ENCODE measurements around the gene PDXK. TPM values are rescaled to one million over a fixed set of nuclear protein-coding genes. Genes with fewer than 3 reads are reported as not detected.

Gene PDXK
- total RNA-seq, 3 donors from 2014 or later = 113 to 179 (median 161) TPM

DNA sequence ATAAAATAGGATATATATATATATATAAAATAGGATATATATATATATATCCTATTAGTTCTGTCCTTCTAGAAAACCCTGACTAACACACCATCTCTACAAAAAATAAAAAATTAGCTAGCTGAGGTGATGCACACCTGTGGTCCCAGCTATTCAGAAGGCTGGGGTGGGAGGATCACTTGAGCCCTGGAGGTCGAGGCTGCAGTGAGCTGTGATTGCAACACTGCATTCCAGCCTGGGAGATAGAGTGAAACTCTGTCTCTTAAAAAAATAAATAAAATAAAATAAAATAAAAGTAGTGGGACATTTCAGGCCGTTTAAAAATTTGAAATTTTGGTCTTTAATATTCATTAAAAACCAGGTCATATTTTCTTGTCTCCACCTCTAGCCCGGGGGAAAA is 66.2 kb downstream of the PDXK start:
- Histone ChIP-seq H3K36me3 (ENCODE audit: low read depth) (no peaks in the 10 kb centered on the region), H3K4me3 (no peak overlapping the region), H3K4me1 (ENCODE audit: low read depth) (peaks cover 5% of the 10 kb centered on the region), H3K9me3 (no peaks in the 10 kb centered on the region)
- no peak for DNase-seq
- TF ChIP-seq, protein P1, sequence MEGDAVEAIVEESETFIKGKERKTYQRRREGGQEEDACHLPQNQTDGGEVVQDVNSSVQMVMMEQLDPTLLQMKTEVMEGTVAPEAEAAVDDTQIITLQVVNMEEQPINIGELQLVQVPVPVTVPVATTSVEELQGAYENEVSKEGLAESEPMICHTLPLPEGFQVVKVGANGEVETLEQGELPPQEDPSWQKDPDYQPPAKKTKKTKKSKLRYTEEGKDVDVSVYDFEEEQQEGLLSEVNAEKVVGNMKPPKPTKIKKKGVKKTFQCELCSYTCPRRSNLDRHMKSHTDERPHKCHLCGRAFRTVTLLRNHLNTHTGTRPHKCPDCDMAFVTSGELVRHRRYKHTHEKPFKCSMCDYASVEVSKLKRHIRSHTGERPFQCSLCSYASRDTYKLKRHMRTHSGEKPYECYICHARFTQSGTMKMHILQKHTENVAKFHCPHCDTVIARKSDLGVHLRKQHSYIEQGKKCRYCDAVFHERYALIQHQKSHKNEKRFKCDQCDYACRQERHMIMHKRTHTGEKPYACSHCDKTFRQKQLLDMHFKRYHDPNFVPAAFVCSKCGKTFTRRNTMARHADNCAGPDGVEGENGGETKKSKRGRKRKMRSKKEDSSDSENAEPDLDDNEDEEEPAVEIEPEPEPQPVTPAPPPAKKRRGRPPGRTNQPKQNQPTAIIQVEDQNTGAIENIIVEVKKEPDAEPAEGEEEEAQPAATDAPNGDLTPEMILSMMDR (IDR thresholded peaks at IDR 0.05) = no peak
- intact Hi-C loops (cut with DNase I, micrococcal nuclease) = no loop called here
- ATAC-seq = no peak

DNA sequence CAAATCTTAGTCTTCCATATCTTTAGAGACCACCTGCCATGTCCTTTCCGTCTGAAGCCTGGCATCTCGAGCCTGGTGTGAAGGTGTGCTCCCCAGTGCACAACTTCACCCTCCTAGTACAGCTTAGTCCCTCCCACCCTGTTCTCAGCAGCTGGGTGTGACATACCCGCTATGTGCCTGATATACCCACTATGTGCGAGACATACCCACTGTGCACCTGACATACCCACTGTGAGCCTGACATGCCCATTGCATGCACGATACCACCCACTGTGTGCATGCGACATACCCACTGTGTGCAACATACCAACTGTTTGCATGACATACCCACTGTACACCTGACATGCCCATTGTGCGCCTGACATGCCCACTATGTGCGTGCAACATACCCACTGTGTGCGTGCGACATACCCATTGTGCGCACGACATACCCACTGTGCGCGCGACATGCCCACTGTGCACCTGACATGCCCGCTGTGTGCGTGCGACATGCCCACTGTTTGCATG is 67.4 kb downstream of the PDXK start:
- TF ChIP-seq, protein P1 (IDR thresholded peaks at IDR 0.05) = no peak
- ATAC-seq (no peak), DNase-seq (no peak)
- intact Hi-C loops (cut with DNase I, micrococcal nuclease) = no loop called here
- H3K36me3 ChIP-seq (ENCODE audit: low read depth) = no peaks in the 10 kb centered on the region
- no peak overlapping the region for H3K4me3 ChIP-seq
- H3K4me1 ChIP-seq (ENCODE audit: low read depth) = peaks cover 13% of the 10 kb centered on the region
- H3K9me3 ChIP-seq = no peaks in the 10 kb centered on the region

GRCh38 chr21:43786807-43787440 is 68.0 kb downstream of the PDXK start:
- Histone ChIP-seq H3K4me3 (no peak overlapping the region), H3K4me1 (ENCODE audit: low read depth) (peaks cover 13% of the 10 kb centered on the region), H3K36me3 (ENCODE audit: low read depth) (no peaks in the 10 kb centered on the region), H3K9me3 (no peaks in the 10 kb centered on the region)
- DNase-seq (no peak), ATAC-seq (no peak)
- intact Hi-C loops (cut with DNase I, micrococcal nuclease) = no loop called here
- TF ChIP-seq, protein P1 (IDR thresholded peaks at IDR 0.05) = no peak

- Histone ChIP-seq H3K4me1 (ENCODE audit: low read depth) (peaks cover 13% of the 10 kb centered on the region), H3K4me3 (peak within 1 kb of the TSS; percentile 53), H3K9me3 (no peaks in the 10 kb centered on the region), H3K36me3 (ENCODE audit: low read depth) (no peaks in the 10 kb centered on the region)
- peak; percentile 98 for ATAC-seq
- DNase-seq = peak; percentile 92 to 97 (median 94)
- TF ChIP-seq, protein P1 (IDR thresholded peaks at IDR 0.05) = peak; percentile 100
- intact Hi-C loops (cut with DNase I, micrococcal nuclease) = no loop called here
Measured at GRCh38 chr21:43789276-43790009, 70.5 kb downstream of the PDXK start, which contains the start of gene RRP1. TSS of gene RRP1 (plus strand) at chr21:43789577. CDS start at chr21:43789630, 53 bp downstream.

- Histone ChIP-seq H3K36me3 (ENCODE audit: low read depth) (no peaks in the 10 kb centered on the region), H3K4me3 (peak overlapping the region; percentile 53), H3K9me3 (no peaks in the 10 kb centered on the region), H3K4me1 (ENCODE audit: low read depth) (peaks cover 13% of the 10 kb centered on the region)
- intact Hi-C loops (cut with DNase I, micrococcal nuclease) = no loop called here
- no peak for ATAC-seq
- TF ChIP-seq, protein P1 (IDR thresholded peaks at IDR 0.05) = no peak
- DNase-seq = no peak
Measured at GRCh38 chr21:43790010-43790524, 71.1 kb downstream of the PDXK start.
